Liver (tissue), 9 donors: ENCODE measurements around the gene PDX1. TPM values are rescaled to one million over a fixed set of nuclear protein-coding genes. Genes with fewer than 3 reads are reported as not detected.

ENCODE experiments used
- DNase-seq: peaks from one replicate; pipeline ENCODE4 v3.0.0-alpha.2; 2017; ENCODE audit warnings: low spot score
- H3K27ac ChIP-seq, 2 donors: one replicate each; pipeline ENCODE4 v1.7.0; 2013; ENCODE audit warnings: inconsistent platforms in 2 of 2, low read length in 2 of 2, control low read depth in 1 of 2, low read depth in 1 of 2, mild to moderate bottlenecking in 1 of 2
- H3K27me3 ChIP-seq, 4 donors: one replicate each; pipeline versions ENCODE4 v1.6.1 to v1.7.0; 2013; ENCODE audit warnings: low read length in 3 of 4, inconsistent platforms in 1 of 4, mild to moderate bottlenecking in 1 of 4, moderate library complexity in 1 of 4; ENCODE audit not compliant: control insufficient read depth in 4 of 4, insufficient read depth in 4 of 4
- H3K36me3 ChIP-seq, 4 donors: one replicate each; pipeline versions ENCODE4 v1.6.1 to v1.7.0; 2013; ENCODE audit warnings: low read length in 3 of 4, mild to moderate bottlenecking in 3 of 4, low read depth in 1 of 4, moderate library complexity in 1 of 4; ENCODE audit not compliant: control insufficient read depth in 4 of 4, insufficient read depth in 3 of 4
- H3K4me1 ChIP-seq, 4 donors: one replicate each; pipeline versions ENCODE4 v1.6.1 to v1.7.0; 2013; ENCODE audit warnings: low read length in 3 of 4, mild to moderate bottlenecking in 3 of 4, moderate library complexity in 1 of 4; ENCODE audit not compliant: control insufficient read depth in 4 of 4, insufficient read depth in 4 of 4
- H3K4me3 ChIP-seq, 3 donors: one replicate each; pipeline versions ENCODE4 v1.6.1 to v1.7.0; 2013; ENCODE audit warnings: low read length in 3 of 3, control low read depth in 1 of 3, low read depth in 1 of 3, mild to moderate bottlenecking in 1 of 3
- H3K9ac ChIP-seq, 2 donors: one replicate each; pipeline ENCODE4 v1.7.0; 2013; ENCODE audit warnings: low read length in 2 of 2, mild to moderate bottlenecking in 2 of 2, moderate library complexity in 2 of 2, control low read depth in 1 of 2, low read depth in 1 of 2
- H3K9me3 ChIP-seq, 4 donors: one replicate each; pipeline versions ENCODE4 v1.6.1 to v1.7.0; 2013; ENCODE audit warnings: low read length in 3 of 4; ENCODE audit not compliant: control insufficient read depth in 4 of 4
- ATF3 ChIP-seq: IDR thresholded peaks from 2 replicates; pipeline ENCODE4 v1.6.1; 2016; ENCODE audit warnings: antibody characterized with exemption
- CTCF ChIP-seq: fragments of 150-350 bp; IDR thresholded peaks from 2 replicates; pipeline ENCODE4 v1.5.1; 2017; ENCODE audit warnings: improper control_type of control experiment, low read depth, low read length; ENCODE audit not compliant: missing input control
- EGR1 ChIP-seq, 2 donors: IDR thresholded peaks; 2 replicates each; pipeline ENCODE4 v1.6.1; 2016 to 2018; ENCODE audit warnings: antibody characterized with exemption in 2 of 2, low read depth in 2 of 2
- FOXA1 ChIP-seq: IDR thresholded peaks from 2 replicates; pipeline ENCODE4 v1.6.1; 2016; ENCODE audit warnings: antibody characterized with exemption
- FOXA2 ChIP-seq: IDR thresholded peaks from 2 replicates; pipeline ENCODE4 v1.6.1; 2016; ENCODE audit warnings: antibody characterized with exemption
- HNF4A ChIP-seq, 2 donors: conservative IDR thresholded peaks; 2 replicates each; pipeline ENCODE4 v1.6.1; 2016; ENCODE audit warnings: antibody characterized with exemption in 2 of 2, mild to moderate bottlenecking in 2 of 2
- JUND ChIP-seq, 2 donors: IDR thresholded peaks; 2 replicates each; pipeline ENCODE4 v1.6.1; 2016; ENCODE audit warnings: antibody characterized with exemption in 2 of 2
- MAX ChIP-seq: IDR thresholded peaks from 2 replicates; pipeline ENCODE4 v1.6.1; 2016; ENCODE audit warnings: antibody characterized with exemption
- NR2F2 ChIP-seq: IDR thresholded peaks from 2 replicates; pipeline ENCODE4 v1.6.1; 2016; ENCODE audit warnings: antibody characterized with exemption
- RAD21 ChIP-seq, 2 donors: IDR thresholded peaks; 2 replicates each; pipeline ENCODE4 v1.6.1; 2016; ENCODE audit warnings: antibody characterized with exemption in 2 of 2, mild to moderate bottlenecking in 2 of 2
- REST ChIP-seq: IDR thresholded peaks from 2 replicates; pipeline ENCODE4 v1.6.1; 2016; ENCODE audit warnings: antibody characterized with exemption, mild to moderate bottlenecking
- SP1 ChIP-seq: IDR thresholded peaks from 2 replicates; pipeline ENCODE4 v1.6.1; 2018; ENCODE audit warnings: antibody characterized with exemption, mild to moderate bottlenecking
- TAF1 ChIP-seq: conservative IDR thresholded peaks from 2 replicates; pipeline ENCODE4 v1.6.1; 2016; ENCODE audit warnings: antibody characterized with exemption, mild to moderate bottlenecking
- YY1 ChIP-seq: IDR thresholded peaks from 2 replicates; pipeline ENCODE4 v1.6.1; 2016; ENCODE audit warnings: antibody characterized with exemption, mild to moderate bottlenecking
- WGBS: extraction: QIAGEN DNeasy Blood & Tissue Kit; methylation state at CpG from one replicate; pipeline ENCODE4 v1.1.7; 2013; 5-methylcytosine and 5-hydroxymethylcytosine counted together
- polyA plus RNA-seq, 2 donors: library from polyadenylated mRNA; stranded (reverse) in 1 of 2; unstranded in 1 of 2; fragments of 200-250 nt in 1 of 2; fragments of >200 nt in 1 of 2; fragmentation: Nextera tagmentation in 1 of 2; extraction: Ambion mirVana in 1 of 2; gene quantifications; one replicate each; pipeline versions ENCODE4 v1.2.1 to v1.2.3, GENCODE V29; 2013 to 2015
- total RNA-seq, 2 donors: library from RNA; depleted of rRNA; stranded (reverse); fragments of >200 nt; gene quantifications; one replicate each; pipeline ENCODE4 v1.2.3, GENCODE V29; 2014
- donor health status: healthy.
- donor health status: healthy.
- donor health status: healthy.
- donor health status: healthy.
- donor health status: healthy.

The PDX1 gene
- total and polyA plus RNA-seq, 4 donors: 0.08 to 0.16 (median 0.10) TPM; not detected in 1

- TF ChIP-seq CTCF: no peak
- TF ChIP-seq RAD21 (IDR thresholded peaks at IDR 0.05): no peak
- WGBS: 7% methylated on average over 41 of the region's 41 CpGs
- no peak overlapping the region for H3K9ac ChIP-seq
Observed at GRCh38 chr13:27921421-27921960, 1.7 kb downstream of the PDX1 start.

GRCh38 chr13:27921961-27922882 is 2.4 kb downstream of the PDX1 start:
- Histone ChIP-seq H3K9me3 (no peaks in the 10 kb centered on the region), H3K4me1 (peaks cover 16 to 41% (median 30%) of the 10 kb centered on the region in 4 donors), H3K9ac (no peak overlapping the region), H3K27me3 (peaks cover 19 to 29% (median 19%) of the 10 kb centered on the region in 4 donors), H3K4me3 (peak overlapping the region in 1 of 3 donors; percentile 59), H3K36me3 (no peaks in the 10 kb centered on the region), H3K27ac (no peak overlapping the region)
- TF ChIP-seq EGR1 (IDR thresholded peaks at IDR 0.05; ENCODE audit: low read depth in 2 of 2): no peak
- no peak for TF ChIP-seq FOXA2
- no peak for TF ChIP-seq RAD21 (IDR thresholded peaks at IDR 0.05)
- no peak for TF ChIP-seq NR2F2
- TF ChIP-seq SP1: no peak
- no peak for TF ChIP-seq REST
- no peak for TF ChIP-seq YY1
- WGBS: 16% methylated on average over 39 of the region's 39 CpGs
- no peak for DNase-seq

More at GRCh38 chr13:27921421-27921960, 1.7 kb downstream of the PDX1 start:
- Histone ChIP-seq H3K27ac (no peak overlapping the region), H3K9me3 (no peaks in the 10 kb centered on the region), H3K36me3 (no peaks in the 10 kb centered on the region), H3K4me3 (peak overlapping the region in 2 of 3 donors; percentile 58 to 59), H3K27me3 (peaks cover 19 to 29% (median 19%) of the 10 kb centered on the region in 4 donors), H3K4me1 (peaks cover 16 to 38% (median 29%) of the 10 kb centered on the region in 4 donors)
- DNase-seq: no peak

- no peak overlapping the region for H3K9ac ChIP-seq
- no peak overlapping the region for H3K4me3 ChIP-seq
- H3K27ac ChIP-seq: no peak overlapping the region
- WGBS: 15% methylated on average over 24 of the region's 24 CpGs
- TF ChIP-seq TAF1 (no peak), HNF4A (conservative IDR thresholded peaks at IDR 0.05) (no peak), FOXA1 (no peak), EGR1 (IDR thresholded peaks at IDR 0.05; ENCODE audit: low read depth in 2 of 2) (no peak), YY1 (no peak), RAD21 (IDR thresholded peaks at IDR 0.05) (no peak), ATF3 (no peak), FOXA2 (no peak), MAX (no peak), JUND (IDR thresholded peaks at IDR 0.05) (no peak), SP1 (no peak)
- H3K36me3 ChIP-seq: no peaks in the 10 kb centered on the region
- DNase-seq: no peak
- H3K27me3 ChIP-seq: peaks cover 19 to 29% (median 21%) of the 10 kb centered on the region in 4 donors
- H3K9me3 ChIP-seq: no peaks in the 10 kb centered on the region
- peaks cover 16 to 33% (median 24%) of the 10 kb centered on the region in 4 donors for H3K4me1 ChIP-seq
Observed at GRCh38 chr13:27922883-27923612, 3.2 kb downstream of the PDX1 start.
